IMR-90 (cell line): Measurements from ENCODE around the gene PC. TPM values are rescaled to one million over a fixed set of nuclear protein-coding genes. Genes with fewer than 3 reads are reported as not detected.

Experiments used
- microRNA-seq, 2 experiments: library from miRNA; stranded (forward) in 1 of 2; unstranded in 1 of 2; fragments of 10-50 nt in 1 of 2; fragments of <30 nt in 1 of 2; gene quantifications in 1 of 2; microRNA quantifications in 1 of 2; one replicate each; pipeline versions ENCODE3 to v1.1.0; 2013 to 2020; ENCODE audit not compliant: insufficient read depth in 1 of 2, insufficient read length in 1 of 2, unreplicated experiment in 1 of 2
- polyA plus RNA-seq, 3 experiments: library from polyadenylated mRNA; depleted of rRNA; stranded (reverse); fragments of >200 nt; gene quantifications; 2 replicates each; pipeline ENCODE4 v1.2.3, GENCODE V29; 2012; ENCODE audit warnings: low replicate concordance in 1 of 3
- small RNA-seq, 5 experiments: library from RNA; depleted of rRNA; stranded (forward); fragments of <200 nt; gene quantifications; one replicate each; pipeline ENCODE3, GENCODE V24; 2012
- total RNA-seq: library from RNA; depleted of rRNA; stranded (reverse); fragments of >200 nt; gene quantifications from 2 replicates; pipeline ENCODE4 v1.2.3, GENCODE V29; 2012; rRNA removed

Gene PC
- total and polyA plus RNA-seq, 2 of the 4 experiments (the other 2 are of a cell fraction) = 13.6 to 15.7 TPM

Small RNA genes within 50 kb of the gene (microRNA-seq; reads per million reads assigned to microRNA genes)
- gene MIR3163 (ENCODE audit: insufficient read depth in 1 of 2, insufficient read length in 1 of 2, unreplicated experiment in 1 of 2) (0 reads per million in 2 experiments), gene RNU7-23P (ENCODE audit: insufficient read depth, insufficient read length) (not detected)

Small RNA genes within 50 kb of the gene (small RNA-seq; reads per million reads assigned to genes)
- 0 to 6.0 (median 0.08) reads per million in 5 experiments for gene MIR3163
- 0 to 1.8 (median 0) reads per million in 5 experiments for gene RNU7-23P

Other genes with a start within 250 kb of the PC start
- gene SPTBN2, start 229.2 kb downstream of the PC start, total RNA-seq = 0.18 and 0.56 TPM in 2 replicates
- gene SPTBN2, start 229.2 kb downstream of the PC start, polyA plus RNA-seq (2012; rRNA removed) = 0.41 and 0.57 TPM in 2 replicates
- gene RCE1, start 114.9 kb downstream of the PC start, total RNA-seq = 5.6 and 6.6 TPM in 2 replicates
- 19.4 and 21.1 TPM in 2 replicates for gene RCE1, start 114.9 kb downstream of the PC start, polyA plus RNA-seq (2012; rRNA removed)
- 6.1 and 7.8 TPM in 2 replicates for gene LRFN4, start 101.3 kb downstream of the PC start, total RNA-seq
- gene LRFN4, start 101.3 kb downstream of the PC start, polyA plus RNA-seq (2012; rRNA removed) = 18.9 and 24.9 TPM in 2 replicates
- not detected in 2 replicates for gene C11orf86, start 16.9 kb upstream of the PC start, total RNA-seq
- not detected in 2 replicates for gene C11orf86, start 16.9 kb upstream of the PC start, polyA plus RNA-seq (2012; rRNA removed)
- 0.54 and 0.56 TPM in 2 replicates for gene SYT12, start 64.8 kb upstream of the PC start, total RNA-seq
- 0.65 and 0.74 TPM in 2 replicates for gene SYT12, start 64.8 kb upstream of the PC start, polyA plus RNA-seq (2012; rRNA removed)
- gene RHOD, start 98.5 kb upstream of the PC start, total RNA-seq = 4.7 and 5.3 TPM in 2 replicates
- gene RHOD, start 98.5 kb upstream of the PC start, polyA plus RNA-seq (2012; rRNA removed) = 10.9 and 13.4 TPM in 2 replicates
- 26.7 and 27.8 TPM in 2 replicates for gene KDM2A, start 160.9 kb upstream of the PC start, total RNA-seq
- 42.6 and 47.5 TPM in 2 replicates for gene KDM2A, start 160.9 kb upstream of the PC start, polyA plus RNA-seq (2012; rRNA removed)